Activated T-helper 1 cell treated with anti-CD3 and anti-CD28 coated beads, Interleukin-2, amount 50 U/mL, for 16 hours (primary cell): ENCODE measurements around the gene GOLT1B.

Source experiments
- DNase-seq, 2 donors: peaks; one replicate each; pipeline ENCODE4 v3.0.0-alpha.2; 2020; ENCODE audit warnings: low read depth in 1 of 2, low spot score in 1 of 2

The GOLT1B gene

GRCh38 chr12:21562859-21563258, 61.3 kb downstream of the GOLT1B start:
- DNase-seq: no peak

- no peak for DNase-seq
Observed at GRCh38 chr12:21566223-21566906, 64.8 kb downstream of the GOLT1B start.

GRCh38 chr12:21566907-21567394, 65.4 kb downstream of the GOLT1B start:
- DNase-seq: no peak
